Epithelial cell of esophagus (primary cell): ENCODE measurements around the gene EML6.

Source experiments
- DNase-seq: peaks from one replicate; pipeline ENCODE4 v3.0.0; 2010; ENCODE audit warnings: low read depth
- H3K4me3 ChIP-seq: 2 replicates; pipeline ENCODE4 v1.5.1; 2011; ENCODE audit warnings: mild to moderate bottlenecking, low read length, control low read depth
- CTCF ChIP-seq: IDR thresholded peaks from 2 replicates; pipeline ENCODE4 v1.5.1; 2011; ENCODE audit warnings: low read depth, mild to moderate bottlenecking, low read length, control low read depth, inconsistent platforms; ENCODE audit not compliant: insufficient read depth; ENCODE audit errors: missing control alignments

EML6 gene

GRCh38 chr2:54720563-54720962 lies 2.9 kb upstream of the EML6 start:
- no peak for DNase-seq
- TF ChIP-seq CTCF, result no peak
- H3K4me3 ChIP-seq, result no peak overlapping the region

GRCh38 chr2:54722641-54723040 lies 821 bp upstream of the EML6 start:
- DNase-seq, result peak; percentile 85
- peak overlapping the region; percentile 83 for H3K4me3 ChIP-seq
- no peak for TF ChIP-seq CTCF

GRCh38 chr2:54723996-54724559 lies 616 bp downstream of the EML6 start:
- peak overlapping the region; percentile 83 for H3K4me3 ChIP-seq
- DNase-seq, result peak; percentile 26
- TF ChIP-seq CTCF, result peak; percentile 7

- H3K4me3 ChIP-seq, result peak overlapping the region; percentile 83
- no peak for TF ChIP-seq CTCF
- DNase-seq, result peak; percentile 24
These were observed 1.3 kb downstream of the EML6 start for GRCh38 chr2:54724560-54725342.

- no peak for DNase-seq
- no peak overlapping the region for H3K4me3 ChIP-seq
- no peak for TF ChIP-seq CTCF
These were observed 2.1 kb downstream of the EML6 start for GRCh38 chr2:54725343-54726099.

- no peak for TF ChIP-seq CTCF
- DNase-seq, result no peak
These were observed 3.0 kb downstream of the EML6 start for GRCh38 chr2:54726431-54726830.

More at GRCh38 chr2:54726431-54726830, 3.0 kb downstream of the EML6 start:
- H3K4me3 ChIP-seq, result no peak overlapping the region
